GM12878 (cell line): ENCODE measurements around the gene SLC29A2. TPM values are rescaled to one million over a fixed set of nuclear protein-coding genes. Genes with fewer than 3 reads are reported as not detected.

ENCODE experiments used
- ATAC-seq: fragments of 200-7000 bp; cut with Tn5 transposase; 3 replicates; pipeline ENCODE4 v1.9.1; 2020; ENCODE audit warnings: mild to moderate bottlenecking, moderate library complexity
- BruUV-seq: library from RNA; stranded (reverse); fragments of 400-500 nt; replicated peaks from 2 replicates; lab custom pipeline; 2021; lab: Mats Ljungman, UMichigan
- CTCF ChIA-PET: fragments of 300-600 bp; sonication (Branson Sonifier 250); formaldehyde crosslinking; extraction: SDS; loops from one replicate; lab custom pipeline; 2021; ENCODE audit warnings: inconsistent platforms; lab: Yijun Ruan, JAX
- POLR2A ChIA-PET: fragments of 350-600 bp; formaldehyde crosslinking; extraction: SDS; loops from one replicate; lab custom pipeline; 2021; ENCODE audit warnings: inconsistent platforms; lab: Charles Lee
- RAD21 ChIA-PET: fragments of 300-600 bp; sonication (Branson Sonifier 250); formaldehyde crosslinking; loops from one replicate; lab custom pipeline; 2023; ENCODE audit warnings: antibody characterized with exemption; ENCODE audit not compliant: unreplicated experiment; lab: Charles Lee
- SMC1A ChIA-PET: fragments of 300-600 bp; sonication (Branson Sonifier 250); formaldehyde crosslinking; loops from one replicate; lab custom pipeline; 2023; ENCODE audit not compliant: unreplicated experiment, uncharacterized antibody; lab: Charles Lee
- DNase-seq: peaks from one replicate; pipeline ENCODE4 v3.0.0-alpha.2; 2011; ENCODE audit warnings: low read depth, low spot score
- FAIRE-seq: peaks from 3 replicates; lab custom pipeline; 2011; peaks lifted over from hg19 to GRCh38; lab: Jason Lieb, UNC
- H2AFZ ChIP-seq: 2 replicates; pipeline ENCODE4 v1.6.0; 2011; ENCODE audit warnings: low read depth, low read length, control low read depth; ENCODE audit not compliant: control insufficient read depth
- H3K27ac ChIP-seq: 2 replicates; pipeline ENCODE4 v1.5.1; 2011; ENCODE audit warnings: control low read depth; ENCODE audit not compliant: control insufficient read depth, insufficient read depth
- H3K27me3 ChIP-seq, 2 experiments: replicated peaks in 1 of 2; 2 replicates each; pipeline versions ENCODE4 v1.6.0 to v1.6.1; 2011; ENCODE audit warnings: low read length in 1 of 2; ENCODE audit not compliant: control insufficient read depth in 2 of 2, insufficient read depth in 2 of 2
- H3K36me3 ChIP-seq, 2 experiments: 2 replicates each; pipeline ENCODE4 v1.5.1; 2011; ENCODE audit warnings: low read length in 1 of 2; ENCODE audit not compliant: control insufficient read depth in 2 of 2, insufficient read depth in 2 of 2
- H3K4me1 ChIP-seq: 2 replicates; pipeline ENCODE4 v1.6.1; 2011; ENCODE audit warnings: mild to moderate bottlenecking, low read length, moderate library complexity, mixed read lengths; ENCODE audit not compliant: control insufficient read depth, insufficient read depth
- H3K4me2 ChIP-seq: 2 replicates; pipeline ENCODE4 v1.6.0; 2011; ENCODE audit warnings: control low read depth; ENCODE audit not compliant: control insufficient read depth, insufficient read depth
- H3K4me3 ChIP-seq: fragments of 200-600 bp; sonication (generic); 2 replicates; pipeline ENCODE4 v1.5.1; 2016
- H3K79me2 ChIP-seq: 2 replicates; pipeline ENCODE4 v1.6.0; 2011; ENCODE audit warnings: low read length; ENCODE audit not compliant: control insufficient read depth, insufficient read depth
- H3K9ac ChIP-seq: 2 replicates; pipeline ENCODE4 v1.8.0; 2011; ENCODE audit warnings: low read length, control low read depth, mixed read lengths; ENCODE audit not compliant: control insufficient read depth, insufficient read depth
- H3K9me3 ChIP-seq: replicated peaks from 3 replicates; pipeline ENCODE4 v1.5.1; 2011; ENCODE audit warnings: mild to moderate bottlenecking, low read length; ENCODE audit not compliant: control insufficient read depth, insufficient read depth
- H4K20me1 ChIP-seq: 2 replicates; pipeline ENCODE4 v1.6.0; 2011; ENCODE audit not compliant: control insufficient read depth, insufficient read depth
- BHLHE40 ChIP-seq, 2 experiments: fragments of 450-650 bp in 1 of 2; IDR thresholded peaks; 2 replicates each; pipeline ENCODE4 v1.6.1; 2011 to 2017; ENCODE audit warnings: low read depth in 2 of 2, borderline replicate concordance in 1 of 2, improper control_type of control experiment in 1 of 2, low read length in 1 of 2, mild to moderate bottlenecking in 1 of 2
- EED ChIP-seq: sonication (generic); IDR thresholded peaks from 2 replicates; pipeline ENCODE4 v1.6.1; 2016; ENCODE audit warnings: antibody characterized with exemption, low read depth
- MTA3 ChIP-seq: IDR thresholded peaks from 2 replicates; pipeline ENCODE4 v1.6.1; 2012; ENCODE audit warnings: low read length, inconsistent platforms, borderline replicate concordance
- NR2C1 ChIP-seq: fragments of 450-650 bp; IDR thresholded peaks from 2 replicates; pipeline ENCODE4 v1.6.1; 2017; ENCODE audit warnings: antibody characterized with exemption, mild to moderate bottlenecking, moderate library complexity
- POLR2AphosphoS5 ChIP-seq: IDR thresholded peaks from 2 replicates; pipeline ENCODE4 v1.6.1; 2011; ENCODE audit warnings: mild to moderate bottlenecking, low read length, inconsistent platforms
- SREBF1 ChIP-seq: IDR thresholded peaks from 2 replicates; pipeline ENCODE4 v1.6.1; 2012; ENCODE audit warnings: mild to moderate bottlenecking, low read length
- YY1 ChIP-seq: IDR thresholded peaks from 2 replicates; pipeline ENCODE4 v1.6.1; 2011; ENCODE audit warnings: low read depth, mild to moderate bottlenecking, low read length
- WGBS: methylation state at CpG from one replicate; pipeline ENCODE4 v1.1.6; 2016; ENCODE audit warnings: low lambda C conversion rate; ENCODE audit not compliant: insufficient replicate concordance, insufficient coverage; ENCODE audit errors: missing lambda C conversion rate; 5-methylcytosine and 5-hydroxymethylcytosine counted together
- in situ Hi-C: fragments of 300-500 bp; cut with MboI; formaldehyde crosslinking; loops from 9 replicates; pipeline ENCODE4 v1.14.3; 2018; ENCODE audit warnings: mixed read lengths
- intact Hi-C: fragments of 100-400 bp; cut with micrococcal nuclease; formaldehyde crosslinking; loops from one replicate; pipeline ENCODE4 v1.14.2; 2022; ENCODE audit not compliant: unreplicated experiment
- polyA plus RNA-seq, 11 experiments: library from polyadenylated mRNA; depleted of rRNA in 4 of 11; unstranded in 6 of 11; stranded (reverse) in 5 of 11; fragments of >200 nt; fragmentation: Nextera tagmentation in 4 of 11; fragmentation: Illumina TruSeq in 1 of 11; extraction: Ambion mirVana in 4 of 11; extraction: Trizol in 1 of 11; gene quantifications; 1 replicate in 1 of 11; 2 replicates in 10 of 11; pipeline versions ENCODE4 v1.2.1 to v1.2.3, GENCODE V29; 2011 to 2016; ENCODE audit warnings: inconsistent platforms in 2 of 11, missing spikeins in 2 of 11, low read depth in 1 of 11
- total RNA-seq, 4 experiments: library from RNA; depleted of rRNA in 3 of 4; stranded (reverse); fragments of >200 nt in 3 of 4; fragmentation: Illumina TruSeq in 1 of 4; extraction: Trizol in 1 of 4; gene quantifications; 2 replicates each; pipeline versions ENCODE4 v1.2.1 to v1.2.3, GENCODE V29; 2013 to 2021
- TF ChIP-seq, protein P1 (sequence below): fragments of 450-650 bp; IDR thresholded peaks from 2 replicates; pipeline ENCODE4 v1.6.1; 2017; ENCODE audit warnings: mild to moderate bottlenecking, low read depth, inconsistent platforms; ENCODE audit not compliant: poor library complexity, severe bottlenecking
- TF ChIP-seq, protein P2 (sequence below): fragments of 150-350 bp; IDR thresholded peaks from 2 replicates; pipeline ENCODE4 v1.6.1; 2016; ENCODE audit warnings: low read depth, low read length

SLC29A2 gene
- total and polyA plus RNA-seq, 10 of the 15 experiments (the other 5 are each of a cell fraction or from before 2014, with no cell fraction given) = 0.27 to 7.5 (median 2.2) TPM

DNA sequence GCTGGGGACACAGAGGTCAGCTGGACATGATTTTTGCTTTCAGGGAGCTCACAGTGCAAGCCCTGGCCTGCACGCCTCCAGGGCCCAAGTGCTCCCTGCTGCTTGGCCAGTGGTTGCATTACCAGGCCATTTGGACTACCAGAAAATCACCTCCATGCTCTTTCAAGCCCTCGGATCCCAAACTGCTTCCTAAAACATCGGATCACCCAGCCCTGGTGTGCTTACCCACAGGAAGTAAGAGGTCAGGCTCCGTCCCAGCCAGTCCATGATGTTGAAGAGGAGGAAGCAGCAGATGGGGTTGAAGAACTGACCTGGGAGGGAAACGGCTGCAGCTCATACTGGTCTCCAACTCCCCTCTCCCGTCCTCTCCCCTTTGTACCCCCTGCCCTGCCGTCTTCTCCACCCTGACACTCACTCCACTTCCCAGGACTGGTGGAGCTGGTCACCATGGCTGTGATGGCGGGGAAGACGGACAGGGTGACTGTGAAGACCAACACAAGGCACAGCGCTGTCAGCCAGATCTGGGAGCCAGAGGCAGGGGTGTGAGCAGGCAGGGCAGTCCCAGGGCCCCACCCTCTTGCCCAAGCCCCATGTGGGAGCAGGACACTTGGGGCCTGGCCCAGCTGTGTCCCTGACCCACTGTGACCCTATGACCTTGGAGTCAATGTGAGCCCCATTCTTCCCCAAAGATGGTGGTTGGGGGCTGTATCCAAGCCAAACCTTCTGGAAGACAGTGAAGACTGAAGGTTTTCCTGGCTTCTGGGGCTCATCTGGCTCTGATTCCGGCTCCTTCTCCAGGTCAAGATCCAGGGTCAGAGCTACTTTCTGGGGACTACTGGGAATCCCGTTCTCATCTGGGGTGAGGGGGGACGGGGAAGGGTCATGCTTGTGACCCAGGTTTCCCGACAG is 5.6 kb downstream of the SLC29A2 start:
- ChIA-PET POLR2A (no interaction called here), SMC1A (interaction anchor here (1.2 to 2.8 kb wide), 2 partner anchors 23 to 24 kb away, joined by 3 to 9 read pairs; no protein-coding TSS in a partner anchor), CTCF (interaction anchor here (1.2 to 5.9 kb wide), 7 partner anchors 11 to 53 kb away, joined by 3 to 91 read pairs (median 12); partner anchors contain the start of gene BRMS1), RAD21 (interaction anchor here (1.1 kb wide), 1 partner anchor 54 kb away, joined by 5 read pairs; no protein-coding TSS in a partner anchor)
- H3K9me3 ChIP-seq = no peaks in the 10 kb centered on the region
- no peaks in the 10 kb centered on the region; the same call in 1 of the 2 replicates for H3K4me1 ChIP-seq
- ATAC-seq (no peak), FAIRE-seq (no peak), DNase-seq (no peak)
- in situ Hi-C loops (no loop called here), intact Hi-C loops (no loop called here)
- H3K27ac ChIP-seq = no peak overlapping the region
- H3K4me3 ChIP-seq = no peak overlapping the region
- H3K27me3 ChIP-seq = no peaks in the 10 kb centered on the region
- H3K4me2 ChIP-seq = no peak overlapping the region
- no peak overlapping the region for H3K9ac ChIP-seq
- no TSS peak for BruUV-seq
- peaks cover 0 to 2% of the 10 kb centered on the region in 2 experiments; a peak in 2 of 4 replicates for H3K36me3 ChIP-seq
- H2AFZ ChIP-seq = no peak overlapping the region
- no peaks in the 10 kb centered on the region for H4K20me1 ChIP-seq
- H3K79me2 ChIP-seq = no peaks in the 10 kb centered on the region; the same call in 1 of the 2 replicates
- TF ChIP-seq SREBF1 (no peak), MTA3 (no peak)
- WGBS = 67% methylated on average over 14 of the region's 14 CpGs

DNA sequence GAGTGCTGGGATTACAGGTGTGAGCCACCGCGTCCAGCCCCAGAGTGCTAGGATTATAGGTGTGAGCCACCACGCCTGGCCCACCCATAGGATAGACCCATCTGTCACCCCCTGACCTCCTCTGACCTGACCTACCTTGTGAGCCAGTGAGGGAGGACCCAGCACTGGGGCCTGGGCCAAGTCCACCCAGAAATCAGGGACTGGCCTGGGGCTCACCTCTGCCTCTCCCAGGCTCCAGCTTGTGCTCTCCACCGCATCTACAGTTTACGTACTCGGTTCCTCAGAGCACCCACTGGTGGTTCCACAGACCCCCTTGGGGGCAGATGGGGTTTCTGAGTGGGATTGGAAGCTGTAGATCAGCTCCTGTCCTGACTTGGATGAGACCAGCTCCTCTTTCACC is 6.4 kb downstream of the SLC29A2 start:
- H3K9ac ChIP-seq = no peak overlapping the region
- H3K27ac ChIP-seq = no peak overlapping the region
- no peak overlapping the region for H3K4me2 ChIP-seq
- intact Hi-C loops = no loop called here
- no peaks in the 10 kb centered on the region; the same call in 1 of the 2 replicates for H3K4me1 ChIP-seq
- H4K20me1 ChIP-seq = no peaks in the 10 kb centered on the region
- ChIA-PET POLR2A (no interaction called here), SMC1A (interaction anchor here (0.5 to 2.8 kb wide), 2 partner anchors 24 to 118 kb away, joined by 3 to 9 read pairs; no protein-coding TSS in a partner anchor), RAD21 (interaction anchor here (1.5 kb wide), 1 partner anchor 24 kb away, joined by 3 read pairs; no protein-coding TSS in a partner anchor), CTCF (interaction anchor here (0.6 to 5.9 kb wide), 6 partner anchors 12 to 31 kb away, joined by 3 to 91 read pairs (median 12); partner anchors contain the start of gene BRMS1)
- no TSS peak for BruUV-seq
- no peak overlapping the region for H3K4me3 ChIP-seq
- no peaks in the 10 kb centered on the region for H3K9me3 ChIP-seq
- peaks cover 0 to 2% of the 10 kb centered on the region in 2 experiments; a peak in 2 of 4 replicates for H3K36me3 ChIP-seq
- no peaks in the 10 kb centered on the region for H3K27me3 ChIP-seq
- FAIRE-seq (no peak), ATAC-seq (no peak), DNase-seq (no peak)
- in situ Hi-C loops = no loop called here
- no peak overlapping the region for H2AFZ ChIP-seq
- no peaks in the 10 kb centered on the region for H3K79me2 ChIP-seq
- 78% methylated on average over 6 of the region's 6 CpGs for WGBS
- TF ChIP-seq BHLHE40 (IDR thresholded peaks at IDR 0.05; ENCODE audit: borderline replicate concordance in 1 of 2, low read depth in 2 of 2, low read length in 1 of 2) (no peak), EED (no peak), NR2C1 (no peak), POLR2AphosphoS5 (no peak), YY1 (no peak)
- TF ChIP-seq, protein P1, sequence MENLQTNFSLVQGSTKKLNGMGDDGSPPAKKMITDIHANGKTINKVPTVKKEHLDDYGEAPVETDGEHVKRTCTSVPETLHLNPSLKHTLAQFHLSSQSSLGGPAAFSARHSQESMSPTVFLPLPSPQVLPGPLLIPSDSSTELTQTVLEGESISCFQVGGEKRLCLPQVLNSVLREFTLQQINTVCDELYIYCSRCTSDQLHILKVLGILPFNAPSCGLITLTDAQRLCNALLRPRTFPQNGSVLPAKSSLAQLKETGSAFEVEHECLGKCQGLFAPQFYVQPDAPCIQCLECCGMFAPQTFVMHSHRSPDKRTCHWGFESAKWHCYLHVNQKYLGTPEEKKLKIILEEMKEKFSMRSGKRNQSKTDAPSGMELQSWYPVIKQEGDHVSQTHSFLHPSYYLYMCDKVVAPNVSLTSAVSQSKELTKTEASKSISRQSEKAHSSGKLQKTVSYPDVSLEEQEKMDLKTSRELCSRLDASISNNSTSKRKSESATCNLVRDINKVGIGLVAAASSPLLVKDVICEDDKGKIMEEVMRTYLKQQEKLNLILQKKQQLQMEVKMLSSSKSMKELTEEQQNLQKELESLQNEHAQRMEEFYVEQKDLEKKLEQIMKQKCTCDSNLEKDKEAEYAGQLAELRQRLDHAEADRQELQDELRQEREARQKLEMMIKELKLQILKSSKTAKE = no peak
- TF ChIP-seq, protein P2, sequence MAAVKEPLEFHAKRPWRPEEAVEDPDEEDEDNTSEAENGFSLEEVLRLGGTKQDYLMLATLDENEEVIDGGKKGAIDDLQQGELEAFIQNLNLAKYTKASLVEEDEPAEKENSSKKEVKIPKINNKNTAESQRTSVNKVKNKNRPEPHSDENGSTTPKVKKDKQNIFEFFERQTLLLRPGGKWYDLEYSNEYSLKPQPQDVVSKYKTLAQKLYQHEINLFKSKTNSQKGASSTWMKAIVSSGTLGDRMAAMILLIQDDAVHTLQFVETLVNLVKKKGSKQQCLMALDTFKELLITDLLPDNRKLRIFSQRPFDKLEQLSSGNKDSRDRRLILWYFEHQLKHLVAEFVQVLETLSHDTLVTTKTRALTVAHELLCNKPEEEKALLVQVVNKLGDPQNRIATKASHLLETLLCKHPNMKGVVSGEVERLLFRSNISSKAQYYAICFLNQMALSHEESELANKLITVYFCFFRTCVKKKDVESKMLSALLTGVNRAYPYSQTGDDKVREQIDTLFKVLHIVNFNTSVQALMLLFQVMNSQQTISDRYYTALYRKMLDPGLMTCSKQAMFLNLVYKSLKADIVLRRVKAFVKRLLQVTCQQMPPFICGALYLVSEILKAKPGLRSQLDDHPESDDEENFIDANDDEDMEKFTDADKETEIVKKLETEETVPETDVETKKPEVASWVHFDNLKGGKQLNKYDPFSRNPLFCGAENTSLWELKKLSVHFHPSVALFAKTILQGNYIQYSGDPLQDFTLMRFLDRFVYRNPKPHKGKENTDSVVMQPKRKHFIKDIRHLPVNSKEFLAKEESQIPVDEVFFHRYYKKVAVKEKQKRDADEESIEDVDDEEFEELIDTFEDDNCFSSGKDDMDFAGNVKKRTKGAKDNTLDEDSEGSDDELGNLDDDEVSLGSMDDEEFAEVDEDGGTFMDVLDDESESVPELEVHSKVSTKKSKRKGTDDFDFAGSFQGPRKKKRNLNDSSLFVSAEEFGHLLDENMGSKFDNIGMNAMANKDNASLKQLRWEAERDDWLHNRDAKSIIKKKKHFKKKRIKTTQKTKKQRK = no peak
